Right lobe of liver (tissue), 4 donors: ENCODE data around the gene KDM2B.

ENCODE experiments used
- CTCF ChIP-seq, 4 donors: fragments of 200-600 bp in 3 of 4; fragments of 450-650 bp in 1 of 4; IDR thresholded peaks; one replicate each; pipeline versions ENCODE4 v1.5.1 to v1.8.0; 2016 to 2022; ENCODE audit warnings: antibody characterized with exemption in 4 of 4, mild to moderate bottlenecking in 2 of 4
- POLR2A ChIP-seq: fragments of 450-650 bp; IDR thresholded peaks from one replicate; pipeline ENCODE4 v1.6.1; 2017; ENCODE audit warnings: antibody characterized with exemption, mild to moderate bottlenecking
- donor health status: DM: no; HTN: no; CAD: no.
- donor health status: DM: no; HTN: no; CAD: no.
- donor health status: DM: no; HTN: yes; CAD: no.

DNA sequence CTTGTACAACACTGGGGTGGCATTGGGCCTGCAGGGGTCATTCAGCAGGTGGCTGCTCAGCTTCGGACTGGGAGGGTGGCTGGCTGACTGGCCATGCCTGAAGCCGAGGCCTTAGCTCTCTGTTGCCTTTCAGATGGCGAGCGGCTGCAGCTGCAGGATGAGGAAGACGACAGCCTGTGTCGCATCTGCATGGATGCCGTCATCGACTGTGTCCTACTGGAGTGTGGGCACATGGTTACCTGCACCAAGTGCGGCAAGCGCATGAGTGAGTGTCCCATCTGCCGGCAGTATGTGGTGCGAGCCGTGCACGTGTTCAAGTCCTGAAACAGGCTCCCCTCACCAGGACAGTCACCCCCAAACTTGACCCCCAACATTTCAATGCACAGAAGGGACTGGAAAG, 157.6 kb downstream of the KDM2B start:
- no peak for TF ChIP-seq CTCF (IDR thresholded peaks at IDR 0.05)
- TF ChIP-seq POLR2A = no peak
